NB4 (cell line): Measurements from ENCODE around the gene COX4I1.

Source experiments
- DNase-seq: peaks from one replicate; pipeline ENCODE4 v3.0.0; 2010; ENCODE audit warnings: low read depth
- H3K4me3 ChIP-seq: one replicate; pipeline ENCODE4 v1.5.1; 2011; ENCODE audit warnings: mild to moderate bottlenecking, low read depth, low read length, moderate library complexity
- CTCF ChIP-seq: IDR thresholded peaks from one replicate; pipeline ENCODE4 v1.5.1; 2012; ENCODE audit warnings: low read depth, low read length
- MAX ChIP-seq: IDR thresholded peaks from 2 replicates; pipeline ENCODE4 v1.6.1; 2011; ENCODE audit warnings: low read depth, low read length
- MYC ChIP-seq: IDR thresholded peaks from 2 replicates; pipeline ENCODE4 v1.6.1; 2011; ENCODE audit warnings: low read depth, low read length
- POLR2A ChIP-seq: IDR thresholded peaks from 2 replicates; pipeline ENCODE4 v1.6.1; 2011; ENCODE audit warnings: mild to moderate bottlenecking; ENCODE audit not compliant: insufficient read length; ENCODE audit errors: extremely low read depth

COX4I1 gene

GRCh38 chr16:85832570-85833218 lies 33.2 kb downstream of the COX4I1 start:
- no peak overlapping the region for H3K4me3 ChIP-seq
- DNase-seq: peak; percentile 48
- TF ChIP-seq MYC (no peak), CTCF (no peak), POLR2A (no peak)

- DNase-seq: no peak
- no peak overlapping the region for H3K4me3 ChIP-seq
- TF ChIP-seq MYC (no peak), MAX (no peak), POLR2A (no peak), CTCF (no peak)
These were observed 33.9 kb downstream of the COX4I1 start for GRCh38 chr16:85833219-85833920.

GRCh38 chr16:85834741-85835140 lies 35.2 kb downstream of the COX4I1 start:
- TF ChIP-seq CTCF (no peak), POLR2A (no peak), MYC (no peak)
- H3K4me3 ChIP-seq: no peak overlapping the region
- DNase-seq: no peak

- DNase-seq: no peak
- H3K4me3 ChIP-seq: no peak overlapping the region
- TF ChIP-seq MAX (no peak), CTCF (no peak)
These were observed 35.8 kb downstream of the COX4I1 start for GRCh38 chr16:85835227-85835751.

- no peak for TF ChIP-seq MYC
- TF ChIP-seq CTCF: no peak
- TF ChIP-seq POLR2A: no peak
- no peak for TF ChIP-seq MAX
- DNase-seq: no peak
- no peak overlapping the region for H3K4me3 ChIP-seq
These were observed 36.6 kb downstream of the COX4I1 start for GRCh38 chr16:85835956-85836705.
